GM13977 (cell line): ENCODE results near the gene PRPF4.
"Not testable (repeated sequence)": the region's sequence is repeated elsewhere in the genome, so short reads cannot be mapped to it uniquely, and the experiment has no call there.

ENCODE experiments used
- DNase-seq: peaks from one replicate; pipeline ENCODE4 v3.0.0; 2012; ENCODE audit warnings: low spot score
- in situ Hi-C: fragments of 300-500 bp; cut with MboI; formaldehyde crosslinking; loops from one replicate; pipeline ENCODE4 v1.12.0; 2022; ENCODE audit warnings: low sequenced_read_pairs, low pct_unique_long_range_greater_than_20kb, mixed read lengths, inconsistent platforms; ENCODE audit not compliant: unreplicated experiment
- TF ChIP-seq, protein P1 (sequence below): IDR thresholded peaks from 2 replicates; pipeline ENCODE4 v1.5.1; 2012; ENCODE audit warnings: mild to moderate bottlenecking, control low read depth; ENCODE audit not compliant: insufficient read depth; ENCODE audit errors: extremely low read depth, missing control alignments

Gene PRPF4

DNA sequence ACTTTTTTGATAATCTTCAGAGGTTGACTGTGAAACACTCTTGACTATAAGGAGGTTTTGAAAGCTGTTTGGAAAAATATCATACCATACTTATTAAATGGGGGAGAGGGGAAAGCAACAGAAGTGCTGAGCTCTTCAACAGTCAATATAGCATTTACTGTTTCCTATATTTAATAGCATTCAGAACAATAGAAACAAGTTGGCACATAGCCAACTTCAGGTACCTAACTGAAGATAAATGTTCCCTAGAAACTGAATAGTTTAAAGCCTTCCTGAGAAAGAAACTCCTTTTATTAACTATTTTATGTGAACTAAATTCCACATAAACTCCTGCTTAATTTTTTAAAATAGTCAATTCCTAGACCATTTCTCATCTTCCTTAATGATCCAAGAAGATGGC lies 27.8 kb upstream of the PRPF4 start:
- DNase-seq = no peak
- TF ChIP-seq, protein P1, sequence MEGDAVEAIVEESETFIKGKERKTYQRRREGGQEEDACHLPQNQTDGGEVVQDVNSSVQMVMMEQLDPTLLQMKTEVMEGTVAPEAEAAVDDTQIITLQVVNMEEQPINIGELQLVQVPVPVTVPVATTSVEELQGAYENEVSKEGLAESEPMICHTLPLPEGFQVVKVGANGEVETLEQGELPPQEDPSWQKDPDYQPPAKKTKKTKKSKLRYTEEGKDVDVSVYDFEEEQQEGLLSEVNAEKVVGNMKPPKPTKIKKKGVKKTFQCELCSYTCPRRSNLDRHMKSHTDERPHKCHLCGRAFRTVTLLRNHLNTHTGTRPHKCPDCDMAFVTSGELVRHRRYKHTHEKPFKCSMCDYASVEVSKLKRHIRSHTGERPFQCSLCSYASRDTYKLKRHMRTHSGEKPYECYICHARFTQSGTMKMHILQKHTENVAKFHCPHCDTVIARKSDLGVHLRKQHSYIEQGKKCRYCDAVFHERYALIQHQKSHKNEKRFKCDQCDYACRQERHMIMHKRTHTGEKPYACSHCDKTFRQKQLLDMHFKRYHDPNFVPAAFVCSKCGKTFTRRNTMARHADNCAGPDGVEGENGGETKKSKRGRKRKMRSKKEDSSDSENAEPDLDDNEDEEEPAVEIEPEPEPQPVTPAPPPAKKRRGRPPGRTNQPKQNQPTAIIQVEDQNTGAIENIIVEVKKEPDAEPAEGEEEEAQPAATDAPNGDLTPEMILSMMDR = no peak
- in situ Hi-C loops = no loop called here

DNA sequence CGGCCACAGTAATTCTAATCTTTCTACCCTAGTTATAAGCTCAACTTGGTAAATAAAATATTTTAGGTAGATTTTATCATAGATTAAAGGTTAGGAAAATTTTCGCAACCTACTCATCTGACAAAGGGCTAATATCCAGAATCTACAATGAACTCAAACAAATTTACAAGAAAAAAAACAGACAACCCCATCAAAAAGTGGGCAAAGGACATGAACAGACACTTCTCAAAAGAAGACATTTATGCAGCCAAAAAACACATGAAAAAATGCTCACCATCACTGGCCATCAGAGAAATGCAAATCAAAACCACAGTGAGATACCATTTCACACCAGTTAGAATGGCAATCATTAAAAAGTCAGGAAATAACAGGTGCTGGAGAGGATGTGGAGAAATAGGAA lies 25.8 kb upstream of the PRPF4 start:
- DNase-seq = not testable (repeated sequence)

DNA sequence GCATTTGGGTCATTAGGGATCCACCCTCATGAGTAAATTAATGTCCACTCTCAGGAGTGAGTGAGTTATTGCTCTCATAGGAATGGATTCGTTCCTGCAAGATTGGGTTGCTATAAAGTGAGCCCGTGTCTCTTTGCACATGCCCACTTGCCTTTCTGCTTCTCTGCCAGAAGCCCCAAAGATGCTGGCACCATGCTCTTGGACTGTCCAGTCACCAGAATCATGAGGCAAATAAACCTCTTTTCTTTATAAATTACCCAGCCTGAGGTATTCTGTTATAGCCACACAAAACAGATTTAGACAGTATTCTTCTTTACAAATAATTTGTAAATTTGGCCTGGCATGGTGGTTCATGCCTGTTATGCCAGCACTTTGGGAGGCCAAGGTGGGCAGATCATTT lies 24.7 kb upstream of the PRPF4 start:
- in situ Hi-C loops = no loop called here
- DNase-seq = no peak
- TF ChIP-seq, protein P1 = no peak

More for the DNA sequence above, 25.8 kb upstream of the PRPF4 start:
- in situ Hi-C loops = not testable (repeated sequence)

DNA sequence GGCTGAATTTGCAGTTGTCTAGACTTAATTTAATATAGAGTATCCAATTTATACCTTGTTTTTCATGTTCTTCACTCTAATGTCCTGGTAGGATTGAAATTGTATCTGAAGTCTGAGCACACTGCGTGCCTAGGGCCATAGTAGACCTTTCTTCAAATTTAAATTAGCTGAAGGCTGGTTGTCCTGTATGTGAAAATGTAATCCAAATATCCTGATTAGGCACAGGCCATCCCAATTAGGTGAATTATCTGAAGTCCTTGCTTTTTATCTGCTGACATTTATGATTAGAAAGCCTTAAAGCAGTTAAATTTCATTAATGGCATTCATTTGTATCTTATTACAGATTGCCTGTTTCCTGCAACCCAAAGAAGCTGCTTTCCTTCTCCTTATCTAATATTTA lies 20.5 kb upstream of the PRPF4 start:
- DNase-seq = no peak
- TF ChIP-seq, protein P1 = no peak
- in situ Hi-C loops = no loop called here

DNA sequence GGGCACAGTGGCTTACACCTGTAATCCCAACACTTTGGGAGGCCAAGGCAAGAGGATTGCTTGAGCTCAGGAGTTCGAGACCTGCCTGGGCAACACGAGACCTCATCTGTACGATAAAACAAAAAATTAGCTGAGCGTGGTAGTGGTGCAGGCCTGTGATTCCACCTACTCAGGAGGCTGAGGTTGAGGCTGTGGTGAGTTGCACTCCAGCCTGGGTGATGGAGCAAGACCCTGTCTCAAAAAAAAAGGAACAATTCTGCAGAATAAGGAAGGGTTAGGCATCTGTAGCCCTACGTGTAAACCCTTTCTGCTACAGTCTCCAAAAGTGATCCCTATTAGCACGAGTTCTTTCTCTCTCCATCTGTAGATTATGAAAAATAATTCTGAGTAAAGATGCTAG lies 20.0 kb upstream of the PRPF4 start:
- TF ChIP-seq, protein P1 = no peak
- in situ Hi-C loops = no loop called here
- no peak for DNase-seq

DNA sequence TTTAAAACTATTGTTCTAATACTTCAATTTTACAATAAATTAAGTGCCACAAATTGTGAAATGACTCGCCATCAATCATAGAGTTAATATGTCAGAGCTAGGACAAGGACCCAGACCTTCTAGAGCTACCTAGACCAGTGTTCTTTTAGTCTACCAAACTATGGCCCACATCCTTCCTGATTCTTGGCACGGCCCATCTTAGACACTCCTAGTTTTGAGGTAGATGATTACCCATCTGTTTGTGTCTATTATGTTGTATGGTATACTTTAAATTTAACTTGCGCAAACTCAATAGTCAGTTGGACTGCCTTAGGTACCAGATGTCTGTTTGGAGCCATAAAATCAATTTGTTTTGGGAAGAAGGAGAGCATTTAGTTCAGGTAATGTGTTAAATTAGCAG lies 17.6 kb upstream of the PRPF4 start:
- TF ChIP-seq, protein P1 = no peak
- in situ Hi-C loops = no loop called here
- no peak for DNase-seq

DNA sequence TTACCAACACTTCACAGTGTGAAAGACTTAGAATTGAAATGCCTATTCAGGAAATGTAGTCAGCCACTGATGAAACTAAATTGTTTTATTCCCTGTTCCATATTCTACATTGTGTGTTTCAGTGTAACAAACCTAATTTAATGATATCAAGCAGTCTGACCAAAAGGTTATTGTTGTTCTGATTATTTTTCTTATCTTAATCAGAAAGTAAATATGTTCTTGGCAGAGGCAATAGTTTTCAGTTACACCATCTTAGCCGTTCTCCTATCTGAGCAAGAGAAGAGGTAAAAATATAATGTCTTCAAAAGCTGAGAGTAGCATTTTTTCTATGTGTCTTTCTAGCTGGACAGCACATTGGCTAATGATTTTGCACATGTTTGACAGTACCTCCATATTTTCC lies 17.2 kb upstream of the PRPF4 start:
- TF ChIP-seq, protein P1 = no peak
- no peak for DNase-seq

More for the DNA sequence above, 17.2 kb upstream of the PRPF4 start:
- in situ Hi-C loops = no loop called here
